HG03135 (cell line): ENCODE data around the gene POPDC2.

Source experiments
- ATAC-seq: cut with Tn5 transposase; IDR thresholded peaks from one replicate; pipeline ENCODE4 v1.9.1; 2021; ENCODE audit warnings: mild to moderate bottlenecking, moderate library complexity; ENCODE audit not compliant: unreplicated experiment

Gene POPDC2

GRCh38 chr3:119672776-119673175, 12.4 kb upstream of the POPDC2 start:
- no peak for ATAC-seq

GRCh38 chr3:119669906-119670570, 9.6 kb upstream of the POPDC2 start:
- ATAC-seq, result no peak

- ATAC-seq, result no peak
Observed at GRCh38 chr3:119665954-119666559, 5.7 kb upstream of the POPDC2 start.

- ATAC-seq, result no peak
Observed at GRCh38 chr3:119664850-119665379, 4.5 kb upstream of the POPDC2 start.

GRCh38 chr3:119664370-119664769, 4.0 kb upstream of the POPDC2 start:
- ATAC-seq, result no peak

GRCh38 chr3:119663885-119664284, 3.5 kb upstream of the POPDC2 start:
- no peak for ATAC-seq

GRCh38 chr3:119662604-119663373, 2.4 kb upstream of the POPDC2 start:
- no peak for ATAC-seq

- ATAC-seq, result no peak
Observed at GRCh38 chr3:119659606-119660291, 640 bp downstream of the POPDC2 start.

GRCh38 chr3:119658994-119659393, 1.4 kb downstream of the POPDC2 start:
- ATAC-seq, result no peak

GRCh38 chr3:119657887-119658702, 2.3 kb downstream of the POPDC2 start:
- ATAC-seq, result no peak

- no peak for ATAC-seq
Observed at GRCh38 chr3:119653876-119654275, 6.5 kb downstream of the POPDC2 start.

- ATAC-seq, result no peak
Observed at GRCh38 chr3:119652306-119653033, 7.9 kb downstream of the POPDC2 start.

GRCh38 chr3:119649761-119650160, 10.6 kb downstream of the POPDC2 start:
- ATAC-seq, result no peak

GRCh38 chr3:119647843-119648575, 12.4 kb downstream of the POPDC2 start:
- no peak for ATAC-seq

- no peak for ATAC-seq
Observed at GRCh38 chr3:119647171-119647570, 13.2 kb downstream of the POPDC2 start.

GRCh38 chr3:119645813-119646212, 14.6 kb downstream of the POPDC2 start:
- ATAC-seq, result no peak

GRCh38 chr3:119644481-119644880, 15.9 kb downstream of the POPDC2 start:
- no peak for ATAC-seq

- no peak for ATAC-seq
Observed at GRCh38 chr3:119643528-119643927, 16.9 kb downstream of the POPDC2 start.
